Measurements from ENCODE around the gene CEP170B. TPM values are rescaled to one million over a fixed set of nuclear protein-coding genes. Genes with fewer than 3 reads are reported as not detected.
"Not testable (repeated sequence)": the region's sequence is repeated elsewhere in the genome, so short reads cannot be mapped to it uniquely, and the experiment has no call there.

Gene CEP170B
- total and polyA plus RNA-seq, 4 donors, result 1.5 to 10.9 (median 6.7) TPM

DNA sequence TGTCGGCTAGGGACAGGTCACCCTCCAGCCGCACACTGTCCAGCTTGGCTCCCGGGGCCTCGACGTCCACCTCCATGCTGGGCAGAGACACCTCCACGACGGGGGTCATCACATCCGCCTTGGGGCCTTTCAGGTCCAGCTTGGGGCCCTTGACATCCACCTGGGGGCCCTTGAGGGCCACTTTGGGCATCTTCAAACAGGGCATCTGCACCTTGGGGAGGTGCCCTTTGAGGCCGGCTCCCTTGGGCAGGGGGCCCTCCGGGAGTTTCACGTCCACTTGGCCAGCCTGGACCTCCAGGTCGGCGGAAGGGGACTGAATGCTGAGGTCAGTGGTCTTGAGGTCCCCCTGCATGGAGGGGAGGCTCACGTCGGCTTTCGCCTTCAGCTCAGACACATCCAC lies 77.5 kb downstream of the CEP170B start:
- TF ChIP-seq TAF1 (conservative IDR thresholded peaks at IDR 0.05) (no peak), SP1 (IDR thresholded peaks at IDR 0.05) (no peak), JUND (IDR thresholded peaks at IDR 0.05) (no peak), ZBTB33 (IDR thresholded peaks at IDR 0.05) (no peak), EGR1 (IDR thresholded peaks at IDR 0.05; ENCODE audit: low read depth in 2 of 2) (no peak), ATF3 (IDR thresholded peaks at IDR 0.05) (no peak), HNF4A (conservative IDR thresholded peaks at IDR 0.05) (no peak), YY1 (IDR thresholded peaks at IDR 0.05) (no peak), HNF4G (IDR thresholded peaks at IDR 0.05) (no peak), REST (IDR thresholded peaks at IDR 0.05) (no peak), FOXA2 (IDR thresholded peaks at IDR 0.05) (no peak), GABPA (IDR thresholded peaks at IDR 0.05 in 1 of 2, conservative IDR thresholded peaks at IDR 0.05 in 1 of 2) (no peak)
- TF ChIP-seq, protein P1, sequence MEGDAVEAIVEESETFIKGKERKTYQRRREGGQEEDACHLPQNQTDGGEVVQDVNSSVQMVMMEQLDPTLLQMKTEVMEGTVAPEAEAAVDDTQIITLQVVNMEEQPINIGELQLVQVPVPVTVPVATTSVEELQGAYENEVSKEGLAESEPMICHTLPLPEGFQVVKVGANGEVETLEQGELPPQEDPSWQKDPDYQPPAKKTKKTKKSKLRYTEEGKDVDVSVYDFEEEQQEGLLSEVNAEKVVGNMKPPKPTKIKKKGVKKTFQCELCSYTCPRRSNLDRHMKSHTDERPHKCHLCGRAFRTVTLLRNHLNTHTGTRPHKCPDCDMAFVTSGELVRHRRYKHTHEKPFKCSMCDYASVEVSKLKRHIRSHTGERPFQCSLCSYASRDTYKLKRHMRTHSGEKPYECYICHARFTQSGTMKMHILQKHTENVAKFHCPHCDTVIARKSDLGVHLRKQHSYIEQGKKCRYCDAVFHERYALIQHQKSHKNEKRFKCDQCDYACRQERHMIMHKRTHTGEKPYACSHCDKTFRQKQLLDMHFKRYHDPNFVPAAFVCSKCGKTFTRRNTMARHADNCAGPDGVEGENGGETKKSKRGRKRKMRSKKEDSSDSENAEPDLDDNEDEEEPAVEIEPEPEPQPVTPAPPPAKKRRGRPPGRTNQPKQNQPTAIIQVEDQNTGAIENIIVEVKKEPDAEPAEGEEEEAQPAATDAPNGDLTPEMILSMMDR (IDR thresholded peaks at IDR 0.05; ENCODE audit: low read depth, low read length, missing input control), result no peak
- TF ChIP-seq, protein P2, sequence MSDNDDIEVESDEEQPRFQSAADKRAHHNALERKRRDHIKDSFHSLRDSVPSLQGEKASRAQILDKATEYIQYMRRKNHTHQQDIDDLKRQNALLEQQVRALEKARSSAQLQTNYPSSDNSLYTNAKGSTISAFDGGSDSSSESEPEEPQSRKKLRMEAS (IDR thresholded peaks at IDR 0.05), result no peak
- no peaks in the 10 kb centered on the region for H3K9me3 ChIP-seq (ENCODE audit: control insufficient read depth in 4 of 4, low read length in 3 of 4)
- WGBS, result 92% methylated on average over 16 of the region's 16 CpGs

GRCh38 chr14:104943216-104944015 lies 78.3 kb downstream of the CEP170B start:
- not testable (repeated sequence) for H3K27ac ChIP-seq (ENCODE audit: low read depth in 1 of 2, low read length in 2 of 2); H3K36me3 ChIP-seq (ENCODE audit: control insufficient read depth in 4 of 4, insufficient read depth in 3 of 4, low read depth in 1 of 4, low read length in 3 of 4); H3K9ac ChIP-seq (ENCODE audit: low read depth in 1 of 2, low read length in 2 of 2); H3K9me3 ChIP-seq (ENCODE audit: control insufficient read depth in 4 of 4, low read length in 3 of 4); H3K27me3 ChIP-seq (ENCODE audit: control insufficient read depth in 4 of 4, insufficient read depth in 4 of 4, low read length in 3 of 4); DNase-seq (ENCODE audit: low spot score); H3K4me3 ChIP-seq (ENCODE audit: low read depth in 1 of 3, low read length in 3 of 3); H3K4me1 ChIP-seq (ENCODE audit: control insufficient read depth in 4 of 4, insufficient read depth in 4 of 4, low read length in 3 of 4)
- 93% methylated on average over 29 of the region's 29 CpGs for whole genome bisulfite sequencing

More for the DNA sequence above, 77.5 kb downstream of the CEP170B start:
- Histone ChIP-seq H3K4me3 (ENCODE audit: low read depth in 1 of 3, low read length in 3 of 3) (no peak overlapping the region), H3K4me1 (ENCODE audit: control insufficient read depth in 4 of 4, insufficient read depth in 4 of 4, low read length in 3 of 4) (no peaks in the 10 kb centered on the region), H3K9ac (ENCODE audit: low read depth in 1 of 2, low read length in 2 of 2) (no peak overlapping the region), H3K36me3 (ENCODE audit: control insufficient read depth in 4 of 4, insufficient read depth in 3 of 4, low read depth in 1 of 4, low read length in 3 of 4) (no peaks in the 10 kb centered on the region), H3K27me3 (ENCODE audit: control insufficient read depth in 4 of 4, insufficient read depth in 4 of 4, low read length in 3 of 4) (no peaks in the 10 kb centered on the region), H3K27ac (ENCODE audit: low read depth in 1 of 2, low read length in 2 of 2) (no peak overlapping the region)
- no peak for DNase-seq (ENCODE audit: low spot score)

- not testable (repeated sequence) for H3K27me3 ChIP-seq (ENCODE audit: control insufficient read depth in 4 of 4, insufficient read depth in 4 of 4, low read length in 3 of 4); H3K36me3 ChIP-seq (ENCODE audit: control insufficient read depth in 4 of 4, insufficient read depth in 3 of 4, low read depth in 1 of 4, low read length in 3 of 4); H3K4me3 ChIP-seq (ENCODE audit: low read depth in 1 of 3, low read length in 3 of 3); H3K9me3 ChIP-seq (ENCODE audit: control insufficient read depth in 4 of 4, low read length in 3 of 4); H3K9ac ChIP-seq (ENCODE audit: low read depth in 1 of 2, low read length in 2 of 2); DNase-seq (ENCODE audit: low spot score); H3K27ac ChIP-seq (ENCODE audit: low read depth in 1 of 2, low read length in 2 of 2); H3K4me1 ChIP-seq (ENCODE audit: control insufficient read depth in 4 of 4, insufficient read depth in 4 of 4, low read length in 3 of 4)
- 89% methylated on average over 6 of the region's 6 CpGs for WGBS
Measured at GRCh38 chr14:104944016-104944308, 78.9 kb downstream of the CEP170B start.

DNA sequence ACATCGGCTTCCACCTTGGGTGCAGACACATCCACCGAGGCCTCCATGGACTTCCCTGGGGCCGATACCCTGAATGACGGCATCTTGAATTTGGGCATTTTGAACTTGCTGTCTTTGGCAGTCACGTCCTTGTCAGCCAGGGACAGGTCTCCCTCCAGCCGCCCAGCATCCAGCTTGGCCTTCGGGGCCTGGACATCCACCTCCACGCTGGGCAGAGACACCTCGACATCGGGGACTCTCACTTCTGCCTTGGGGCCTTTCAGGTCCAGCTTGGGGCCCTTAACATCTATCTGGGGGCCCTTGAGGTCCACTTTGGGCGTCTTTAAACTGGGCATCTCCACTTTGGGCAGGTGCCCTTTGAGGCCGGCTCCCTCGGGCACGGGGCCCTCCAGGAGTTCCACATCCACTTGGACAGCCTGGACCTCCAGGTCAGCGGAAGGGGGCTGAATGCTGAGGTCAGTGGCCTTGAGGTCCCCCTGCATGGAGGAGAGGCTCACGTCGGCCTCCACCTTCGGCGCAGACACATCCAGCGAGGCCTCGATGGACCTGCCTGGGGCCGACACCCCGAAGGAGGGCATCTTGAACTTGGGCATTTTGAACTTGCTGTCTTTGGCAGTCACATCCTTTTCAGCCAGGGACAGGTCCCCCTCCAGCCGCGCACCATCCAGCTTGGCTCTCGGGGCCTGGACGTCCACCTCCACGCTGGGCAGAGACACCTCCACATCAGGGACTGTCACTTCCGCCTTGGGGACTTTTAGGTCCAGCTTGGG lies 79.6 kb downstream of the CEP170B start:
- WGBS, result 93% methylated on average over 29 of the region's 29 CpGs
- DNase-seq (ENCODE audit: low spot score); H3K4me1 ChIP-seq (ENCODE audit: control insufficient read depth in 4 of 4, insufficient read depth in 4 of 4, low read length in 3 of 4); H3K9me3 ChIP-seq (ENCODE audit: control insufficient read depth in 4 of 4, low read length in 3 of 4); H3K27ac ChIP-seq (ENCODE audit: low read depth in 1 of 2, low read length in 2 of 2); H3K4me3 ChIP-seq (ENCODE audit: low read depth in 1 of 3, low read length in 3 of 3); H3K27me3 ChIP-seq (ENCODE audit: control insufficient read depth in 4 of 4, insufficient read depth in 4 of 4, low read length in 3 of 4); H3K36me3 ChIP-seq (ENCODE audit: control insufficient read depth in 4 of 4, insufficient read depth in 3 of 4, low read depth in 1 of 4, low read length in 3 of 4); H3K9ac ChIP-seq (ENCODE audit: low read depth in 1 of 2, low read length in 2 of 2): not testable (repeated sequence)
